ENCODE data around the gene PLVAP.

The PLVAP gene

GRCh38 chr19:17333611-17334413 lies 43.3 kb downstream of the PLVAP start:
- FAIRE-seq: no peak

- FAIRE-seq: no peak
These were observed 44.2 kb downstream of the PLVAP start for GRCh38 chr19:17332677-17333581.

- FAIRE-seq: no peak
These were observed 44.8 kb downstream of the PLVAP start for GRCh38 chr19:17332360-17332676.

- FAIRE-seq: no peak
These were observed 46.0 kb downstream of the PLVAP start for GRCh38 chr19:17331045-17331558.

GRCh38 chr19:17330262-17331044 lies 46.7 kb downstream of the PLVAP start:
- no peak for FAIRE-seq

- FAIRE-seq: no peak
These were observed 47.5 kb downstream of the PLVAP start for GRCh38 chr19:17329366-17330261.

GRCh38 chr19:17328517-17329365 lies 48.4 kb downstream of the PLVAP start:
- FAIRE-seq: no peak

GRCh38 chr19:17327654-17328516 lies 49.3 kb downstream of the PLVAP start:
- FAIRE-seq: no peak

GRCh38 chr19:17327068-17327653 lies 50.0 kb downstream of the PLVAP start:
- no peak for FAIRE-seq

- FAIRE-seq: no peak
These were observed 50.6 kb downstream of the PLVAP start for GRCh38 chr19:17326595-17326966.

- FAIRE-seq: no peak
These were observed 51.1 kb downstream of the PLVAP start for GRCh38 chr19:17325881-17326594.

- FAIRE-seq: no peak
These were observed 52.0 kb downstream of the PLVAP start for GRCh38 chr19:17325133-17325532.

- no peak for FAIRE-seq
These were observed 52.6 kb downstream of the PLVAP start for GRCh38 chr19:17324357-17325114.

GRCh38 chr19:17323964-17324332 lies 53.2 kb downstream of the PLVAP start:
- FAIRE-seq: no peak

GRCh38 chr19:17323300-17323963 lies 53.7 kb downstream of the PLVAP start:
- FAIRE-seq: no peak

GRCh38 chr19:17322854-17323253 lies 54.3 kb downstream of the PLVAP start:
- FAIRE-seq: no peak

All from colon (tissue), 2 donors.